LNCaP clone FGC (cell line): Measurements from ENCODE around the gene CDS1.

Experiments
- DNase-seq: peaks from one replicate; pipeline ENCODE4 v3.0.0-alpha.2; 2011; ENCODE audit warnings: low read depth
- H3K4me3 ChIP-seq: 2 replicates; pipeline ENCODE4 v1.5.1; 2011; ENCODE audit warnings: mild to moderate bottlenecking, low read depth, low read length, control low read depth
- TF ChIP-seq, protein P1 (sequence below): IDR thresholded peaks from 2 replicates; pipeline ENCODE4 v1.5.1; 2012; ENCODE audit warnings: mild to moderate bottlenecking; ENCODE audit not compliant: control insufficient read depth, insufficient read depth; ENCODE audit errors: extremely low read depth

CDS1 gene

GRCh38 chr4:84688605-84689004, 105.7 kb downstream of the CDS1 start:
- no peak for DNase-seq
- TF ChIP-seq, protein P1, sequence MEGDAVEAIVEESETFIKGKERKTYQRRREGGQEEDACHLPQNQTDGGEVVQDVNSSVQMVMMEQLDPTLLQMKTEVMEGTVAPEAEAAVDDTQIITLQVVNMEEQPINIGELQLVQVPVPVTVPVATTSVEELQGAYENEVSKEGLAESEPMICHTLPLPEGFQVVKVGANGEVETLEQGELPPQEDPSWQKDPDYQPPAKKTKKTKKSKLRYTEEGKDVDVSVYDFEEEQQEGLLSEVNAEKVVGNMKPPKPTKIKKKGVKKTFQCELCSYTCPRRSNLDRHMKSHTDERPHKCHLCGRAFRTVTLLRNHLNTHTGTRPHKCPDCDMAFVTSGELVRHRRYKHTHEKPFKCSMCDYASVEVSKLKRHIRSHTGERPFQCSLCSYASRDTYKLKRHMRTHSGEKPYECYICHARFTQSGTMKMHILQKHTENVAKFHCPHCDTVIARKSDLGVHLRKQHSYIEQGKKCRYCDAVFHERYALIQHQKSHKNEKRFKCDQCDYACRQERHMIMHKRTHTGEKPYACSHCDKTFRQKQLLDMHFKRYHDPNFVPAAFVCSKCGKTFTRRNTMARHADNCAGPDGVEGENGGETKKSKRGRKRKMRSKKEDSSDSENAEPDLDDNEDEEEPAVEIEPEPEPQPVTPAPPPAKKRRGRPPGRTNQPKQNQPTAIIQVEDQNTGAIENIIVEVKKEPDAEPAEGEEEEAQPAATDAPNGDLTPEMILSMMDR, result no peak
- no peak overlapping the region for H3K4me3 ChIP-seq

- DNase-seq, result no peak
- TF ChIP-seq, protein P1, result no peak
- H3K4me3 ChIP-seq, result no peak overlapping the region
Measured at GRCh38 chr4:84689197-84689596, 106.3 kb downstream of the CDS1 start.

GRCh38 chr4:84690481-84690880, 107.6 kb downstream of the CDS1 start:
- no peak overlapping the region for H3K4me3 ChIP-seq
- DNase-seq, result no peak
- TF ChIP-seq, protein P1, result no peak

DNA sequence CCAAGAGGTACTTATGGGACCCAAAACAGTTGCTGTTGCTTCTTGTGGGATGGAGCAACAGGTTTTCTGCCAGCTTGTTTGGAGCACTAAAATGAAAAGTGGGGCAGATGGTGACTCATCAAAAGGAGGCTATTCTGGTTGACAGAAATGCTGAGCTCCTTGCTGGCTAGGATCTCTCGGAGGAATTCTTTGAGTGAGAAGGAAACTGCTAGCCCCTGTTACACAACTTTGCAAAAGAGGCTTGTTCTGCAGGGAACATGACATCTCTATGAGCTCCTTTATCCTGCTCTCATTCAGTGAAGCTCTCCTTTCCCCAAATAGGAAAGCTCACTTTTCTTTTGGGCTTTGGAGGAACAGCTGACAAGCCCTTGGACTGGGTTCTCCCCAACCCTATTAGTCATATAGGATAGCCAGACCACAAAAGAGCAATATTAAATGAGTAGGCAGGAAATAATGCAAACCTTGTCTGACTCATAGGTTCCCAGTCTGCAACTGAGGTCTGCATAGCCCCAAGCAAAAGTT, 108.3 kb downstream of the CDS1 start:
- no peak overlapping the region for H3K4me3 ChIP-seq
- DNase-seq, result no peak
- TF ChIP-seq, protein P1, result no peak

GRCh38 chr4:84691800-84692199, 108.9 kb downstream of the CDS1 start:
- TF ChIP-seq, protein P1, result no peak
- DNase-seq, result no peak
- H3K4me3 ChIP-seq, result no peak overlapping the region

DNA sequence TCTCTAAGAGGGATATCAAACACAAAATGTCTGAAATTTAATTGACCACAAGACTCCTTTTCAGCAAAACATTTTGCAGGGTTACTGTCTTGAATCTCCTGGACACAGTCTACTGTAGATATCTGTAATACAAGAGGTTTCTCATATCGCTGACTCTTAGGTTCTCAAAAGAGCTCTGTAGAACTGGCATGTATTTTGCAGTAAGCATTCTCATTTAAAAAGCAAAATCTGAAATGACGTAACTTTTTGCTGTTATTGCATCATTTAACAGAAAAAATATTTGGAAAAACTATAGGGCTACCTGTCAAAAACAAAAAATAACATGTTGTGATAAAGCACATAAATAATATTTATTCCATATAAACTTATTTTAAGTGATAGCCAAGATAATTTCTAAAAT, 114.2 kb downstream of the CDS1 start:
- TF ChIP-seq, protein P1, result no peak
- H3K4me3 ChIP-seq, result no peak overlapping the region
- DNase-seq, result no peak

GRCh38 chr4:84697615-84698201, 114.8 kb downstream of the CDS1 start:
- peak; percentile 70 for DNase-seq
- TF ChIP-seq, protein P1, result no peak
- H3K4me3 ChIP-seq, result no peak overlapping the region
